ENCODE measurements around the gene SLC4A5.

DNA sequence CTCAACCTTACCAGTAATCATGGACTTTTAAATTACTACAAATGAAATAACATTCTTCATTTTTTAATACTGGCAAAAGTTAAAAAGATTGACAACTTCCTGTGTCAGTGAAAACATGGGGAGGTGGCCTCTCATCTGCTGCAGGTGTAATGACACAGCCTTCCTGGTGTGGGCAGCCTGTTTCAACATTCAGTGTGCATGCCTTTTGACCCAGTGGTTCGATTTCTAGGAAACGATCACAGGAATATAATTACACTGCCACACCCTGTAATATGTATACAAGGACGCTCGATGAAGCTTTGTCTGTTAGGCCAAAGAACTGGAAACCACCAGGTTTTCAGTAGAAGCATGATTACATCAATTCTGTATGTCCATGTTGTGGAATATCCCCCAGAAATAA lies 76.1 kb downstream of the SLC4A5 start:
- TF ChIP-seq, protein P1, sequence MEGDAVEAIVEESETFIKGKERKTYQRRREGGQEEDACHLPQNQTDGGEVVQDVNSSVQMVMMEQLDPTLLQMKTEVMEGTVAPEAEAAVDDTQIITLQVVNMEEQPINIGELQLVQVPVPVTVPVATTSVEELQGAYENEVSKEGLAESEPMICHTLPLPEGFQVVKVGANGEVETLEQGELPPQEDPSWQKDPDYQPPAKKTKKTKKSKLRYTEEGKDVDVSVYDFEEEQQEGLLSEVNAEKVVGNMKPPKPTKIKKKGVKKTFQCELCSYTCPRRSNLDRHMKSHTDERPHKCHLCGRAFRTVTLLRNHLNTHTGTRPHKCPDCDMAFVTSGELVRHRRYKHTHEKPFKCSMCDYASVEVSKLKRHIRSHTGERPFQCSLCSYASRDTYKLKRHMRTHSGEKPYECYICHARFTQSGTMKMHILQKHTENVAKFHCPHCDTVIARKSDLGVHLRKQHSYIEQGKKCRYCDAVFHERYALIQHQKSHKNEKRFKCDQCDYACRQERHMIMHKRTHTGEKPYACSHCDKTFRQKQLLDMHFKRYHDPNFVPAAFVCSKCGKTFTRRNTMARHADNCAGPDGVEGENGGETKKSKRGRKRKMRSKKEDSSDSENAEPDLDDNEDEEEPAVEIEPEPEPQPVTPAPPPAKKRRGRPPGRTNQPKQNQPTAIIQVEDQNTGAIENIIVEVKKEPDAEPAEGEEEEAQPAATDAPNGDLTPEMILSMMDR (IDR thresholded peaks at IDR 0.05), result peak in 1 of 4 experiments; percentile 27
- no peak for TF ChIP-seq POLR2A (IDR thresholded peaks at IDR 0.05)

Data from prostate gland (tissue), 2 donors.